Measurements from ENCODE around the gene KDR.

The KDR gene

DNA sequence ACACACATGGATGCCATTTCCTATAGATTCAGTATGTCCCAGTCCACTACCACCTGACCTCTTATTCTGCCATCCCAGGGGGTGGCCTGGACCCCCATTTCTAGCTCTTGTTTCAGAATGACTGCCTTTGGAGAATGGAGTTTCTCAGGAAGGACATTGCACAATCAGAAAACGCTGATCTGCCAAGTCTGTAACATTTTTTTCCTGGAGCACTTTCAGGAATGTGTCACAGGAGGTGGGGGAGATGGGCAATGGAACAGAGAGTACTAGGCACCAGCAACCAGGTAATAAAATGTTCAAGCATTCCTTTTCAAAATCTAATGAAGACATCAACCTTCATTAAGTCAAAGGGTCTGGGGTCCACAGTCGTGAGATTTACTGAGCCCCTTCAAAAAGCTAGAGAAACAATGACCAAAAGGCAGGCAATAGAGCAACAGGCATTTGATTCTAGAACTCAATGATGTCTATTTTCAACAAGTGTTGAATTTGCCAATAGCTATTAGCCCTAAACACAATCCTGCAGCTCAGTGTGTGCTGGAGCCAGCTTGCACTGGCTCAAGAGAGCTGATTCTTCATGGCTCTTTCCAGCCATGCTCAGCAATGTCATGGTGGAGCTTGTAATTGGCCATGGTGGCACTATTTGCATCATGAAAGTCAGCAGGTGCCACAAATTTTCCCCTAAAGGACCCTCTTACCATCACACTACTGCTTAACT, 87.1 kb downstream of the KDR start:
- in situ Hi-C loops (cut with MboI; ENCODE audit: low pct_unique_long_range_greater_than_20kb, low sequenced_read_pairs), result no loop called here
- no peak for DNase-seq

DNA sequence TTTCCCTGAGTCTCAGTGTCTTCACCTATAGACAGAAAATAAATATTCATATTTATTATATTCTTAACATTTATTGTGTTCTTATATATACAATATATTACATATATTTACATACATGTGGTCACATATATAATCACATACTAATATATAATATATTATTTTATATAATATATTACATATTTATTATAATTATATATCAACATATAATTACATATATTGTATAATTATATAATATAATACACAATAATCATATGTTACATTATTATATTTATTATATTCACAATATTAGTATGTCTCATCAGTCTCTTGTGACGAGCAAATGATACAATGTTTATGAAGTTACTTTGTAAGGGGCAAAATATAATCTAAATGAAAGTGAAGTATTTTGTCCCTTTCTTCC, 87.7 kb downstream of the KDR start:
- no peak for DNase-seq
- in situ Hi-C loops (cut with MboI; ENCODE audit: low pct_unique_long_range_greater_than_20kb, low sequenced_read_pairs), result no loop called here

DNA sequence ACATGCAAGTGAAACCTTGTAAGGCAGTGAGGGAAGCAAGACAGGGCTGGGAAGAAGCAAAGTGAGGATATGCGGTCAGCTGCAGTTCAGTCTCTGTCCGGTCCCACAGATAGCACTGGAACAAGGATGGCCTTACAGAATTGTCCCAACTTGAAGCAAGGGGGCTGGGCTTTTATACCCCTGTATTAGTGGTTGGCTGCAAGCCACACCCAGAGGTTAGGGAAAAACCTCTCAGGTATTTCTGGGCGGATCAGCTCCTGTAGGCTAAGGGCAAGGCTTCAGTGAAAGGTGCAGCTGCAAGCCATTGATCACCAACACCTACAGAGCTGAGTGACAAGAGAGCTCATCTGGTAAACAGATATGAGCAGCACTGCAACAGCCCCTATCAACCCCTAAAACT, 89.0 kb downstream of the KDR start:
- in situ Hi-C loops (cut with MboI; ENCODE audit: low pct_unique_long_range_greater_than_20kb, low sequenced_read_pairs), result no loop called here
- no peak for DNase-seq

DNA sequence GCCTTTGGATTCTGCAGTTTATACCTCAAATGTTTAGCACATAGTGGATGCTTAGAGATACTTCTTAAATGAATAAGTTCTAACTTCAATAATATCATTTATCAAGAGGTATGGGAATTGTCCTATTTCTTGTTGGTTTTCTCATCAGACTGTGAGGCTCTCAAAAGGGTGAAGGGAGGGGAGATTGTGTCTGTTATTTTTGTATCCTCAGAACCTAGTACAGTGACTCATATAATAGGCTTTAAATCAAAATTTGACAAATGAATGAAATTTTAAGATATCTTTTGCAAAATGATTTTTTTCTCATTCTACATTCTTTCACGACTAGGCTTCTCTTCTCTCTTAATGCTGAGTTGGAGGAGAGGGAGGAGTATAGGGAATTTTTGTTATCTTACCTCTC, 89.5 kb downstream of the KDR start:
- no peak for DNase-seq
- in situ Hi-C loops (cut with MboI; ENCODE audit: low pct_unique_long_range_greater_than_20kb, low sequenced_read_pairs), result no loop called here

DNA sequence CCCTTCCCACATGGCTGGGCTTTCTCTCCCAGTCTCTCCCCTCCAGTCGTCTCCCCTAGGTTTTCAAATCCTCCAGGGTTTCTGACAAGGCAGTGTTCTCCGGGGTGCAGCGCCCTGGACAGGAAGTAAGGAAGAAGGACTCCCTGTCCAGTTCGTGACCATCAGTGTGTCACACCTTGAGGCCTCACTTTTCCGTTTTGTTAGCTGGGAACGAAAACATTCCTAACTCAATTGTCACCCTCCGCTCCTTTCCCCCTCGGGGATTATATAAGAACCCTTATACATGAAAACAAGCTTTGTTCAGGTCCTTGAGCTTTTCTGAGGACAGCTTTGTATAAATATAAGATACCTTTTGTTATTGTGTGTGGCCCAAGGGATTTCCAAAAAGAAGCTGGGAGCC, 92.1 kb downstream of the KDR start:
- in situ Hi-C loops (cut with MboI; ENCODE audit: low pct_unique_long_range_greater_than_20kb, low sequenced_read_pairs), result no loop called here
- no peak for DNase-seq

DNA sequence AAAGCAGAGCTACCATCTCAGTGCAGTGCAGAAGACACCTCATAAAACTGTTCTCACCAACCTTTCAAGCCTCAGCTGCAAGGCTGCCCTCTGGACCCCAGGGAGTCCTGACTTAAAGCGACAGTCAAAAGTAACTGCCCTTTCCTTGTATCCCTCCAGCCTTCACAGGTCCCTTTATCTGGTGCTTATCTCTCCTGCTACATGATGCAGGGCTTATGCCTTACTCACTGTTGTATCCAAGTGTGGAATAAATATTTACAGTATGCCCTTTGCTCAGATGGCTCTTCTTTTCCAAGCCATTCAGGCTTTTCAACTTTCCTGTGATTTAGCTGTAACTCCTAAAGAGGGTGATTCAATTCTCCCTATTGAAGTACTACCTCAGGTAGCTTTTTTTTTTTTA, 92.6 kb downstream of the KDR start:
- in situ Hi-C loops (cut with MboI; ENCODE audit: low pct_unique_long_range_greater_than_20kb, low sequenced_read_pairs), result no loop called here
- DNase-seq, result no peak

DNA sequence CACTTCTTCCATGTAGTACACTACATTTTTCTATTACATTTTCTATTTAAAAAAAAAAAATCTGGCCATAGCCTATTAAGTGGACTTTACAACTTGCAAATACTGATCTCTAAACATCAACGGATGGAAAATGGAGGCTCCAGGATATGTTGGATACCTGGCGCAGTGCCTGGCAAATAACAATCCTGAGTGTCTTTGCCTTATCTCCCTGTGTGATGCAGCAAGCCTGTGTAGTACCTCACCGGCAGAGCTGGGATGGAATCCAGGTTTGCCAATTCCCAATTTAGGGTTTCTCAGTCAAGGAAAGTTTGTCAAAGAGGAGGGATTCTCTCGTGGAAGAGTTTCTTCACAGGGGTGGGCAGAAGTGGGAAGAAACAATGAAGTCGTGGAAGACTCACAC, 93.2 kb downstream of the KDR start:
- in situ Hi-C loops (cut with MboI; ENCODE audit: low pct_unique_long_range_greater_than_20kb, low sequenced_read_pairs), result no loop called here

DNA sequence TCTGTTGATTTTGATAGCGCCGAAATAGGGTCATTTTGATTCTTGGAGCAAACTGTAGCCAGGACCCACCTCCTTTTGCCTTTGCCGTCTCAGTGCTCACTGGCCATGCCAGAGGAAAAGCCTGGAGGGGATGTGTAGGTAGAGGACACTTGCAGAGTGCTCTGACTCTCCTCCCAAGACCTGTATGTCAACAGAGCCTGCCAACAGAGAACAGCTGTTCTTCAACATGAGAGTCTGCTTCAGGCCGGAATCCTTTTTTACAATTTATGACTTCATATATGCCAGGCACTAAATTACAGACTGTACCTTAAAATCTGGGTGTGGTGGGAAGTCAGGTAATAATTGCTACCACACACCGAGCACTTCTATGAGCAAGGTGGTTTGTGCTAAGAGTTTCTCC, 94.2 kb downstream of the KDR start:
- in situ Hi-C loops (cut with MboI; ENCODE audit: low pct_unique_long_range_greater_than_20kb, low sequenced_read_pairs), result no loop called here

More for the DNA sequence above, 93.2 kb downstream of the KDR start:
- DNase-seq, result no peak

DNA sequence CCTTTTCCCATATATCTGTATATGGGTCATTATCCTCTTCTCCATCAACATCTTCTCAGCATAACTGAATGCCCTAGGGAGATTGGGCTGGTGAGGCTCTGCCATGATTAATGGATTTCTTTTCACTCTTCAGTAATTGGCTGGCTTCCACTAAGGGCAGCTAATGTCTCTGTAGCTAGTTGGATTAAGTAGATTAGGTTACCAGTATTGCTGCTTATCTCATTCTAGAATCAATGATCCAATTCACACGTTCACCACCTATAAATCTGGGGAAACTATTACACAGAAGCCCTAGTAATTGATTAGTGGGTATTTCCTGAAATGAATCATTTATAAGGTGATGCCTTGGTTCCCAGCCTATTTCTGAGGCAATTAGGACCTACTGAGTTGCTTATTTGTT, 94.8 kb downstream of the KDR start:
- no peak for DNase-seq
- in situ Hi-C loops (cut with MboI; ENCODE audit: low pct_unique_long_range_greater_than_20kb, low sequenced_read_pairs), result no loop called here

More for the DNA sequence above, 94.2 kb downstream of the KDR start:
- no peak for DNase-seq

DNA sequence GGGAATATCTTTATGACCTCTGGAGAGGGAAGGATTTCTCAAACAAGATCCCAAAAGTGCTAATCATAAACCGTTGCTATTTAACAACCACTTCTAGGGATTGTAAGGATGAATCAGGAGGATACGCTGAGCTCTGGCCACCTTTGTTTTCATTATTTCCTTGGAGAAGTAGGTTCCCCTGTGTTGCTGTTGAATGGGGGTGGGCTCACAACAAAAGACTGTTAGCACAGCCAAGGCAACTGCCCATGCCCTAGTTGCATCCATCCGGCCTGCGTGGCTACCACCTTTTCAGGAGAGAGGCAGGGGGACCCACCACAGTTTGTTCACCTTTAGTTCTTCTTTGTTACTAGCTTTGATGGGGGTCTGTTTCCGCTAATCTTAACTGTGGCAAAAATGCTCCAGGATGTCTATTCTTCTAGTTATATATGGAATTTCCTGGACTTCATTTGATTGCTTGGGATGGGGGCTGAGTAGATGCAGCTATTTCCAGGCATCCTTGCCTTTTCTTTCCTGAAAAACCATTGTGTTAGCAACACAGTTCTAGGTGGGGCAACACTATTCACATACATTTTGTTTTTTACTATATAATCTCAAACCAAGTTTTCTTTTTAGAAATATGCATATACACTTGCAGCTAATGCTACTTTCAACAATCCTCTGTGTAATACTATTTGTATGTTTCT, 95.4 kb downstream of the KDR start:
- in situ Hi-C loops (cut with MboI; ENCODE audit: low pct_unique_long_range_greater_than_20kb, low sequenced_read_pairs), result no loop called here
- DNase-seq, result no peak

DNA sequence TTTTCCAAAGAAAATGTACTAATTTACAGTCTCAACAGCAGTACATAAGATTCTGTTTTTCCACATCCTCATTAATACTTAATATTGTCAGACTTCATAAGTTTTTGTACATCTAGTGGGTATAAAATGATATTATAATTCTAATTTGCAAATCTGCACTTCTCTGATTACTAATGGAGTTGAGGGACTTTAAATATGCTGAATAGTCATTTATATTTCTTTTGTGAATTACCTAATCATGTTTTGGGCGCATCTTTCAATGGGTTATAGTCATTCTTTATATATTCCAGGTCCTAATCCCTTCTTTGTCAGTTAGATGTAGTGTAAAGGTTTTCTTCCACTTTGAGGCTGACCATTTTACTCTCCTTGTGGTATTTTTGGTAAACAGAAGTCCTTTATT, 96.1 kb downstream of the KDR start:
- DNase-seq, result no peak
- in situ Hi-C loops (cut with MboI; ENCODE audit: low pct_unique_long_range_greater_than_20kb, low sequenced_read_pairs), result no loop called here

Data from KBM-7 (cell line).